Endothelial cell (in vitro differentiated cells): Measurements from ENCODE around the gene CCDC97. TPM values are rescaled to one million over a fixed set of nuclear protein-coding genes. Genes with fewer than 3 reads are reported as not detected.
A peak's percentile ranks its signal among the peaks of the same experiment; 100 is the strongest.

Experiments
- DNase-seq: peaks from one replicate; pipeline ENCODE4 v3.0.0; 2021; ENCODE audit warnings: low spot score
- H3K27ac Mint-ChIP-seq: one replicate; pipeline ENCODE4 v1.8.0; 2021; ENCODE audit warnings: mixed read lengths, inconsistent platforms; ENCODE audit not compliant: unreplicated experiment
- H3K27me3 Mint-ChIP-seq: one replicate; pipeline ENCODE4 v1.8.0; 2021; ENCODE audit warnings: mild to moderate bottlenecking, moderate library complexity, mixed read lengths, inconsistent platforms; ENCODE audit not compliant: unreplicated experiment
- H3K36me3 Mint-ChIP-seq: one replicate; pipeline ENCODE4 v1.8.0; 2021; ENCODE audit warnings: mild to moderate bottlenecking, low read depth, mixed read lengths, inconsistent platforms; ENCODE audit not compliant: unreplicated experiment
- H3K4me1 Mint-ChIP-seq: one replicate; pipeline ENCODE4 v1.8.0; 2021; ENCODE audit warnings: mild to moderate bottlenecking, mixed read lengths, inconsistent platforms; ENCODE audit not compliant: unreplicated experiment
- H3K4me3 Mint-ChIP-seq: one replicate; pipeline ENCODE4 v1.8.0; 2021; ENCODE audit warnings: mild to moderate bottlenecking, mixed read lengths, inconsistent platforms; ENCODE audit not compliant: unreplicated experiment
- H3K9me3 Mint-ChIP-seq: one replicate; pipeline ENCODE4 v1.8.0; 2021; ENCODE audit warnings: mixed read lengths, inconsistent platforms; ENCODE audit not compliant: unreplicated experiment
- CTCF ChIP-seq: fragments of 200-600 bp; sonication (generic); IDR thresholded peaks from one replicate; pipeline ENCODE4 v1.5.0; 2021; ENCODE audit warnings: antibody characterized with exemption; ENCODE audit not compliant: unreplicated experiment
- total RNA-seq: library from RNA; stranded (reverse); fragmentation: NEBNext Ultra II Directional; extraction: Animal tissue kit (Norgen Biotek cat#: 25700); gene quantifications from one replicate; pipeline ENCODE4 v1.2.1, GENCODE V29; 2021; ENCODE audit not compliant: unreplicated experiment

CCDC97 gene
- total RNA-seq, 1 donor from 2014 or later: 28.6 TPM

GRCh38 chr19:41316306-41316920 lies 6.4 kb downstream of the CCDC97 start:
- peak overlapping the region; percentile 49 for H3K4me3 Mint-ChIP-seq
- peaks cover 9% of the 10 kb centered on the region for H3K27me3 Mint-ChIP-seq
- peaks cover 38% of the 10 kb centered on the region for H3K36me3 Mint-ChIP-seq
- H3K27ac Mint-ChIP-seq: peak overlapping the region; percentile 54
- peaks cover 16% of the 10 kb centered on the region for H3K4me1 Mint-ChIP-seq
- TF ChIP-seq CTCF: no peak
- no peaks in the 10 kb centered on the region for H3K9me3 Mint-ChIP-seq
- DNase-seq: no peak

- Mint-ChIP-seq H3K4me1 (peaks cover 15% of the 10 kb centered on the region), H3K4me3 (no peak overlapping the region), H3K9me3 (no peaks in the 10 kb centered on the region), H3K36me3 (peaks cover 37% of the 10 kb centered on the region), H3K27me3 (peaks cover 9% of the 10 kb centered on the region), H3K27ac (no peak overlapping the region)
- TF ChIP-seq CTCF: no peak
- DNase-seq: no peak
Observed at GRCh38 chr19:41318696-41319499, 8.9 kb downstream of the CCDC97 start.

GRCh38 chr19:41319500-41320184 lies 9.7 kb downstream of the CCDC97 start:
- no peak for TF ChIP-seq CTCF
- no peak overlapping the region for H3K27ac Mint-ChIP-seq
- H3K27me3 Mint-ChIP-seq: peaks cover 9% of the 10 kb centered on the region
- no peaks in the 10 kb centered on the region for H3K9me3 Mint-ChIP-seq
- peaks cover 22% of the 10 kb centered on the region for H3K4me1 Mint-ChIP-seq
- peaks cover 37% of the 10 kb centered on the region for H3K36me3 Mint-ChIP-seq
- H3K4me3 Mint-ChIP-seq: no peak overlapping the region
- no peak for DNase-seq

- DNase-seq: no peak
- Mint-ChIP-seq H3K9me3 (no peaks in the 10 kb centered on the region), H3K27me3 (peaks cover 11% of the 10 kb centered on the region), H3K27ac (no peak overlapping the region), H3K4me3 (no peak overlapping the region), H3K4me1 (peaks cover 26% of the 10 kb centered on the region), H3K36me3 (peaks cover 40% of the 10 kb centered on the region)
- no peak for TF ChIP-seq CTCF
Observed at GRCh38 chr19:41320185-41320518, 10.2 kb downstream of the CCDC97 start.
